ENCODE data around the gene GPATCH4.
"Not testable (repeated sequence)": the region's sequence is repeated elsewhere in the genome, so short reads cannot be mapped to it uniquely, and the experiment has no call there.

GPATCH4 gene

DNA sequence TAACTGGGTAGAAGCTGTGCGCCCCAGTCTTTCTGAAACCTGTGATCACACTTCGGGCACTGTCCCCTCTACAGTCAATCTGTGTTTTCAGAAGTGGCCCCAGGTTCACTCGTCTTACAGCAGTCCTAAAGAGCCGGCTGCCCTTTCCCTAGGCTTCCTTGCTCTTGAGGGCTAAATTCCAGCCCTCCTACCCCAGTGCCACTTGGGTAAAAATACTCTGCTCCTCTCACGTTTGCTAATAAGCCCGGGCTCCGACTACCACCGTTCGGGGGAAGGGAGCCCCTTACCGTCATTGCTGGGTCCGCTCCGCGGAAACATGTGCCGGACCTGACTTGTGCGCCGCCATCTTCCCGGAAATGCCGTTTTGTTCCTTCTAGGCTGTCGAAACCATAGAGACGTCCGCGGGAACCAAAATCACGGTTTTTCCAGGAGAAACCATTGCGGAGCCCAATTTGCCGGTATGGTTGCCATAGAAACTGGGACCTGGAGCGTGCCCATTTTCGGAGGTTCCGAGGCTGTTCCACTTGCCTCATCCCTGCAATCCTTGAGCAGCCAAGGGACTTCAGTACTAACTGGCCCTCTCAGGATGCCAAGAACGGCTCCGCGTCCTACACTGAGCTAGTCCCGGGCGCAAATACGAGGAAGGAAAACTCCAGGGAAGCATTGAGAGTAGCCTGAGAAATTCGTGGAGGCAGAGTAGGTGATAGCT is at the start of gene GPATCH4:
TSS of gene GPATCH4 (minus strand) at position 358 of the 709 bp plus-strand sequence.
- DNase-seq: peak; percentile 46 to 91

GRCh38 chr1:156648951-156649350 is 47.7 kb upstream of the GPATCH4 start:
- DNase-seq: no peak

GRCh38 chr1:156648496-156648895 is 47.2 kb upstream of the GPATCH4 start:
- DNase-seq: no peak

DNA sequence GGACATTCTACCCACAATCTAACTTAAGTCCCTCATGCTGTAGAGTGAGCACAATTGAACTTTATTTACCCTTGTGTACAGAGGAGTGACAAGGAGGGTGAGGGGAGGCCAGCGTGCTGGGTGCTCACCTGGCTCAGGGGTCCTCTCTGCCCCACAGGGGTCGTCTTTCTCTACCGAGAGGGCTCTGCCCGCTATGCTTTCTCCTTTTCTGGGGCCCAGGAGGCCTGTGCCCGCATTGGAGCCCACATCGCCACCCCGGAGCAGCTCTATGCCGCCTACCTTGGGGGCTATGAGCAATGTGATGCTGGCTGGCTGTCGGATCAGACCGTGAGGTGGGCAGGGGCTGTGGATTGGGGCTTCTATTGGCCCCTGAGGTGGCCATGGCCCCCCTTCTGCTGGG is 46.1 kb upstream of the GPATCH4 start:
- DNase-seq: no peak

DNA sequence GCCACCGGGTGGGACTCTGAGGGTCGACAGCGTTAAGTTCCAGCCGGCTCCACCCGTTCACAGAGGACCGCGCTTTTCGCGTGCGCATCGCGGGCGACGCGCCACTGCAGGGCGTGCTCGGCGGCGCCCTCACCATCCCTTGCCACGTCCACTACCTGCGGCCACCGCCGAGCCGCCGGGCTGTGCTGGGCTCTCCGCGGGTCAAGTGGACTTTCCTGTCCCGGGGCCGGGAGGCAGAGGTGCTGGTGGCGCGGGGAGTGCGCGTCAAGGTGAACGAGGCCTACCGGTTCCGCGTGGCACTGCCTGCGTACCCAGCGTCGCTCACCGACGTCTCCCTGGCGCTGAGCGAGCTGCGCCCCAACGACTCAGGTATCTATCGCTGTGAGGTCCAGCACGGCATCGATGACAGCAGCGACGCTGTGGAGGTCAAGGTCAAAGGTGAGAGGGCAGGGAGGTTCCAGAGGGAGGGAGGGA is 45.5 kb upstream of the GPATCH4 start:
- DNase-seq: no peak

DNA sequence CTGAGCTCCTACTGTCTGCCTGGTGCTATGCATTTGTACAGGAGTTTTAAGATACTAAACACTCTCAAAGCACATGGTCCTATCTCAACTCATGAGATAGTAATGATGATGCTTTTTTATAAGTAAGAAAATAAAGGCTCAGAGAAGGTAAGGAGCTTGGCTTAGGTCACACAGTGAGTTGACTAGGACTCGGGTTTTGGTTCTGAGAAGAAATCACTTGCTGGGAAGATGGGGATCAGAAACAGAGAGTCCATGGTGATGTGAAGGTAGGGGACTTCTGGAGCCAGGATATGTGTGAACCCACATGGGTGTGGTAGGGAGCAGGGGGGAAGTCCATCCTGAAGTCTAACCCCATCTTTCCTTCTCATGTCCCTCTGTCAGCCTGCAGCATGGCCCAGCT is 44.4 kb upstream of the GPATCH4 start:
- no peak for DNase-seq

- no peak for DNase-seq
Observed at GRCh38 chr1:156645056-156645455, 43.8 kb upstream of the GPATCH4 start.

DNA sequence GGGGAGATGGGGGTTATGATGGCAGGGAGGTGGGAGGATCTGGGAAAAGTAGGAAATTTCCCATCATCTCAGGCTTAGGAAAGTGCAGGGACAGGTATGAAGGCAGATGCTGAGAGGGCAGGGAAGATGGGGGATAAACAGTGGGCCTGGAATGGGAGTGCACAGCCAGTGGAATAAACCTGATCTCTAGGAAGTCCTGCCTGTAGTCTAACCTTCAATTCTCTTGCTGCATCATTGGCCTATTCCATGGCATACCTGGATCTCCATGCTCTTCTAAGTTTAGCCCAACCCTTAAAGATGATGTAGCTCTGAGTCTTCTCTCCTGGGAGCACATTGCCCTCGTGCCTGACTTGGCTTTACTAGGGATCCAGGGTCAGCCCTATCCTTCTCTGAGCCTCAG is 43.4 kb upstream of the GPATCH4 start:
- DNase-seq: no peak

- DNase-seq: no peak
Observed at GRCh38 chr1:156644146-156644545, 42.9 kb upstream of the GPATCH4 start.

GRCh38 chr1:156643778-156644092 is 42.5 kb upstream of the GPATCH4 start:
- DNase-seq: no peak

DNA sequence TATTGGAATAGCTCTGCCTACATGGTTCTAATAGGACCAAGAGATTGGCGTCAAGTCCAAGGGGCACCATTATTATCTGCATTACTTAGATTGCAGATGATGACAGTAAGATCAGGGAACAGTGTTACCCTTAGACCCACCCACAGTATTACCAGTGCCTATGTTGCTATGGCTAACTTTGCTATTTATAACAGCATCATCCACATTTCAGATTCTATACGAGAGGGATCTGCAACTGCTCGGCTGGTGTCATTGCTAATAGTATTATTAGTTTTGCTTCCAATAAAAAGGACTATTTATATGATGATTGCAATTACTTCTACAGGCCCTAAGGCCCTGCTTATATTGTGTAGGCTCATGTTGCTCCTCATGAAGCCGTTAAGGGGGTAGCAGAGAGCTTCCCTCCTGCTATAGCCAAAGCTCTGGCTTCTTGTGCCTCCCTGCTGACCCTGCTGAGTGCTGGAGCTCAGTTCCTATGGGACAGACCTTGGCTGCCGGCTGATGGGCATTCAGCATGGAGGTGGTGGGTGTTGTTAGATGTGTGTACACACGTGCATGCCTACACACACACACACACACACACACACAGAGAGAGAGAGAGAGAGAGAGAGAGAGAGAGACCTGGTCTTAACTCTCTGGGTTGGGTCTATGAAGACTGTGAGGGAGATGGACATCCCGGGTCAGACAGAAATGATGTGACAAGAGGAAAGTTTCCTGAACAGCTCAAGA is 41.9 kb upstream of the GPATCH4 start:
- no peak for DNase-seq

- DNase-seq: no peak
Observed at GRCh38 chr1:156642265-156643048, 41.2 kb upstream of the GPATCH4 start.

- DNase-seq: no peak
Observed at GRCh38 chr1:156641761-156642264, 40.5 kb upstream of the GPATCH4 start, which contains the start of gene BCAN. BCAN (plus strand) TSS chr1:156642117; CDS start chr1:156646055, 3,938 bp downstream.

DNA sequence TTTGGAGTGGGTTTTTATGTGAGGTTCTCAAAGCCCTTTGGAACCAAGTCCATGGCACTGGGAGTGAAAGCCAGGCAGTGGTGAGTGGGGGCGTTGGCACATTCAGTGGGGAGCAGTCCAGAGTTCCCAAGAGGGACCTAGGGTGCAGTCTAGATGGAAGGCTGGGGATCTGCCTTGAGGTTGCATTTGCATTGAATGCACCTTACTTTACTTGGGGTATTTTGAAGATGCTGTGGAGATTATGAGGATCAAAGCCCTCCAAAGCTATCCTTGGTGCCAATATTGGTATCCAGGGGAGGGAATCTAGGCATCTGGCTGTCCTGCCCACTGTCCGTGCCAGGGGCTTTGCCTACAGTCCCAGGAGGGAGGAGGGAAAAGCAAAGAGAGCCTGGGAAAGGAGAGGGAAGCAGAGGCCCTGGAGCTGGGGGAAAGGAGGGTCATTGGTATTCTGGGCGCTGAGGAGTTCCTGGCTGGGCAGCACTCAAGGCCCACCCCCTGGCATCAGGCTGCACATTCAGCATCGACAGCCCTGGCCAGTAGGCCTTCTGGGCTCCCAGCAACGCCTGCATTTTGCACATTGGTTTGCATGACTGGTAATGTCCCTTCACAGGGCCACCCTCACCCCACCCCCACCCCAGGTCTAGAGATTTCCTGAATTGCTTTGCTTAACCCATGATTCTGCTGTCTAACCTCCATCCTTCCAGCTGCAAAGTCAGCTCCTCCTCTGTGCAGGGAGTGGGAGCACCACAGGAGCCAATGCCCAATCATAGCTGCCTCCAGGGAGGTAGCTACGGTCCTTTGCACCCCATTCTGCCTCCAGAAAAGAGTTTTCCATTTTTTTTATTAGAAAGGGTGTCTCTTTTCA is 39.8 kb upstream of the GPATCH4 start:
- no peak for DNase-seq

GRCh38 chr1:156639601-156640101 is 38.4 kb upstream of the GPATCH4 start:
- no peak for DNase-seq

GRCh38 chr1:156638189-156638985 is 37.1 kb upstream of the GPATCH4 start:
- DNase-seq: no peak

DNA sequence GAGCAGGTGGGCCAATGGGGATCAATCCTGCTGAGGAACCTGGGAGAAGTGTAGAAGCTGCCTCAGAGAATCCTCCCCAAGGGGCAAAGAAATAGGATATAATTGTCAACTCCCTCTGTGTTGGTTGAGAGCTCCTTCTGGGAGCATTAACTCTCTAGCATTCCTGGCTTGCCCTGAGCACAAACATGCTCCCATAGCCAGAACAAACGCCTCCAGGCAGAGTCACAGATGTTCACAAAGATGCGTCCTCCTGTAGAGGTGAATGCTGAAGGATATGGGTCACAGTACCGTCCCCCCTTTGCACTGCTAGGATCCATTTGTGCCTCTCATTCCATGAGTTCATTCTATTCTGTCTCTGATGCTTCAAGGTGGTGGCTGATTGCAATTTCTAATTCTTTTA is 31.1 kb upstream of the GPATCH4 start:
- DNase-seq: no peak

- DNase-seq: not testable (repeated sequence)
Observed at GRCh38 chr1:156631152-156631551, 29.9 kb upstream of the GPATCH4 start.

GRCh38 chr1:156629823-156630449 is 28.7 kb upstream of the GPATCH4 start:
- no peak for DNase-seq

DNA sequence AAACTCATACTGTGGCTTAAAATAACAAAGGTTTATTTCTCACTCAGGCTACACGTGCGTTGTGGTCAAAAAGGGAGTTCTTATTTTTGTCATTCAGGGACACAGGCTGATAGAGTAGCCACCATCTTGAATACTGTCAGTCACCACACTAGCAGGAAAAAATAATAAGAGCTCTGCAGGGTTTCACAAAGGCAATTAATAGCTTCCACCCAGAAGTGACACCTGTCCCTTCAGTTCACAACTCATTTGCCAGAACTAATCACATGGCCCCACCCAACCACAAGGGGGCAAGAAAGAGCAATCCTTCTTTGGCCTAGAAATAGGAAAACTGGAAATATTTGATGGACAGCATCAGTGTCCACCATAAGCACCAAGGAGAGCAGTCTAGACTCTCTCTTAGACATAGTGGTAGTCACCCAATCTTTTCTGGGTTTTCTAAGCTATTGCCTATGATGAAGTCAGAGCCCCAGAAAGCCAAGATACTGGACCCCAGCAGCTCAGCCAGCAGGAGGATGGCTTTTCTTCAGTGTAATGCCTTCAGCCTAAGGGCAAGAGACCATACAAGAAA is 26.1 kb upstream of the GPATCH4 start:
- no peak for DNase-seq

DNA sequence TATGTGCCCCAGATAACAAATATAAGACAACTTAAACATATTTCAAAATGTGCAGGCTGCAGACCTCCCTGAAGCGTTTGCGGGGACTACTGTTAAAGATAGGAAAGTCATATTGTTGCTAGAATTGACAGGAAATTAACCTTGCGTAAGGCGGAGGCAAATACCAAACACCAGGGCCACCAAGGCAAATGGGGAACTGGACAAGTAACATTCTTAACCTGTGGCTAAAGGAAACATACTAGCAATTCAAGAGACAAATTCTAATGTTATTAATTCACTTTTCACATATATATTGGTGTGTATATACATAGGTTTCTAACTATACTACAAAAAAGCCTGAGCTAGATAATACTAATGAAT is 24.8 kb upstream of the GPATCH4 start:
- no peak for DNase-seq
